Activated effector memory CD4-positive, alpha-beta T cell treated with Interleukin-2 at 50 U/mL for 16 hours (primary cell): Measurements from ENCODE around the gene ZFP36L2.

Source experiments
- DNase-seq: peaks from one replicate; pipeline ENCODE4 v3.0.0-alpha.2; 2020

Gene ZFP36L2

GRCh38 chr2:43222475-43223309 is 3.7 kb downstream of the ZFP36L2 start:
- no peak for DNase-seq

DNA sequence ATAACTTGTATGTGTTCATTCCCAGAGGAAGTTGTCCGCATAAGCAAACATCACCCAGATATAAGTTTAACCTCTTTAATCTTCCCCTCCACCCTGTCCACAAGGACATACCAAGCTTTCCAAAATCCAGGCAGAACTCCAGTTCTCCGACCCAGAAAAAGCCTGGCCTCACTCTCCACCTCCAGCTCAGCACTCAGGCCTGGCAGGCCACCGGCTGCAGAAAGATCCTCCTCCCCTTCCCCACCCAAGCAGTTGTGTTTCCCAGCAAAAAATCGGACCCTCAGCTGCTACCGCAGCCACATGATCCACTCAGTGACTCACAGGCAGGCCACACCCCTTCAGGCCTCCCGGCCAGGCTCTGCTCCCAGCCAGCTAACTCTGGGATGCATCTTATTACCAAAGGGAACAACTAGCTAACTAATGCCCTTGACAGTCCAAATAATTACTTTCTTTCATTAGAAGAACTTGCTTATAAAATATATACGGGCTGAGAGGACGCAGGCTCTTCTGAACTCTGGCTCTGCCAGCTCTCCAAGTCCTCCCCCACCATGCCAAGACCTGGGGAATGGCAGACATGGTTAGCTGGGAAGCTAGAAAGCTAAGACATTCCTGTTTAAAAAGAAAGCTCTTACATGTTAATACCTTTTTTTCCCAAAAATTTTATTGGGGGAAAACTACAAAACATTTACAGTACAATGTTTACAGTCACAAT is 4.5 kb downstream of the ZFP36L2 start:
- peak; percentile 41 for DNase-seq

DNA sequence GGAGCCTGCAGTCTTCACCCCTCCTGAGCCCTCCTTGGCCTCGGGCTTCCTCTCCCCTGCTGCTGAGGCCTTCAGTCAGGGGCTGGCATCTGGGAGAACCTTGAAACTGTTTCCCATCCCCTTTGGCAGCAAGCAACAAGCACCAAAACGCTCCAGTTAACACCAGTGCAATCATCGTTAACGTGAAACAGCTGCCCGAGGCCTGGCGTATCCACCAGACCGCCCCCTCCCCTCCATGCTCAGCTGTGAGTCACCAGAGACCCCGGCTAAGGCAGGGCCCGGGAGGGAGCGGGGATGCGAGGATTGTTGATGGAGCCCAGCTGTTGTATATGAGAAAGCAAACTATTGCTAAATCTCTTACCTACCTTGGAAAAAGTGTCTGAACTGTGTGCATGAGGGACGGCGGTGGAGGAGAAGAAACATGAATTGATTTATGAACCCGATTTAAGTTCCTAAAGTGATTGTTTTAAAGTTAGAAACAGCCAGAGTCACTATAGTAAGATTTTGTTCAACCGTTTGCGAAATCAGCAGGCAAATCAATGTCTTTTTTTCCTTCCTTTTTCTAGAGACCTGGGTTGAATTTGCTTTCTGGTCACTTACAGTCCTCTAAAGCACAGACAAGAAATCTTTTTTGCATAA is 5.2 kb downstream of the ZFP36L2 start:
- DNase-seq, result no peak

DNA sequence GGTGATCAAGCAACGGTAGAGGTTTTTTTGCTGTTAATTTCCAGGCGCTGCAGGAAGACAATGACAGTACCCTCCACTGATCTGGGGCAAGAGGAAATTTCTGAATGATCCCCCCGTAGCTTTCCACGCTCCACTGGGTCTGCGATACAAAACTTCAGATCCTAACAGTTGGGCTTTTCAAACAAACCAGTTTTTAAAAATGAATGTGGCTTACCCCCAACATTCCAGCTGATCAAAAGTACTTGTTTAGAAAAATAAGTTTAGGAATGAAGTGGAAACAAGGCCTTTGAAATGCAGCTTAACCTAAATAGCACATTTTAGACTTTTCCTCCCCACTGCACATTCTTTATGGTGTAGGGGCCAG is 5.7 kb downstream of the ZFP36L2 start:
- no peak for DNase-seq

- no peak for DNase-seq
These were observed 6.1 kb downstream of the ZFP36L2 start for GRCh38 chr2:43220229-43220751.

- peak; percentile 74 for DNase-seq
These were observed 6.8 kb downstream of the ZFP36L2 start for GRCh38 chr2:43219383-43220228.

DNA sequence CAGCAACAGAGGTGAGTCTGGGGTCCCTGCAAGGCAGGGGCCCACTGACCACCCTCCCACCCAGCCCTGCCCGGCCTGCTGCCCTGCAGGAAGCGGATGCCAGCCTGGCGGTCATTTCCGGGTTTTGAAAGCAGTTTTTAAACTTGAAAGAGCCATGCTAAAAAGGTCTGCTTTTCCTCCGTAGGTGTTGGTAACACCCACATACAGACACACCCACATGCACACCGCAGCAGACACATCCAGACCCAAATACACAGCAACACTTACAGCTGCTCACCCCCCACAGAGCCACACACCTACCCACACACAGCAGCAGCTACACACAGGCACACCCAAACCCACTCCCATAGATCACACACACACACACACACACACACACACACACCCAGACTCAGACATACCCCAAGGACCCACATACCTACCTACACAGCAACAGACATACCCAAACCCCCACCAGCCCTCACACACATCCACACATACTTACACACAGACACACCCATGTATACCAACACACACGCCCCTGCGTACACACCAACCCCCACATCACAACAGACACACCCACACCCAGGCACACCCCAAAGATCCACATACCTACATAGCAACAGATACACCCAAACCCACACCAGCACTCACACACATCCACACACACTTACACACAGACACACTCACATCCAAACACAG is 7.6 kb downstream of the ZFP36L2 start:
- DNase-seq, result peak; percentile 75

- DNase-seq, result no peak
These were observed 8.2 kb downstream of the ZFP36L2 start for GRCh38 chr2:43218155-43218701.

DNA sequence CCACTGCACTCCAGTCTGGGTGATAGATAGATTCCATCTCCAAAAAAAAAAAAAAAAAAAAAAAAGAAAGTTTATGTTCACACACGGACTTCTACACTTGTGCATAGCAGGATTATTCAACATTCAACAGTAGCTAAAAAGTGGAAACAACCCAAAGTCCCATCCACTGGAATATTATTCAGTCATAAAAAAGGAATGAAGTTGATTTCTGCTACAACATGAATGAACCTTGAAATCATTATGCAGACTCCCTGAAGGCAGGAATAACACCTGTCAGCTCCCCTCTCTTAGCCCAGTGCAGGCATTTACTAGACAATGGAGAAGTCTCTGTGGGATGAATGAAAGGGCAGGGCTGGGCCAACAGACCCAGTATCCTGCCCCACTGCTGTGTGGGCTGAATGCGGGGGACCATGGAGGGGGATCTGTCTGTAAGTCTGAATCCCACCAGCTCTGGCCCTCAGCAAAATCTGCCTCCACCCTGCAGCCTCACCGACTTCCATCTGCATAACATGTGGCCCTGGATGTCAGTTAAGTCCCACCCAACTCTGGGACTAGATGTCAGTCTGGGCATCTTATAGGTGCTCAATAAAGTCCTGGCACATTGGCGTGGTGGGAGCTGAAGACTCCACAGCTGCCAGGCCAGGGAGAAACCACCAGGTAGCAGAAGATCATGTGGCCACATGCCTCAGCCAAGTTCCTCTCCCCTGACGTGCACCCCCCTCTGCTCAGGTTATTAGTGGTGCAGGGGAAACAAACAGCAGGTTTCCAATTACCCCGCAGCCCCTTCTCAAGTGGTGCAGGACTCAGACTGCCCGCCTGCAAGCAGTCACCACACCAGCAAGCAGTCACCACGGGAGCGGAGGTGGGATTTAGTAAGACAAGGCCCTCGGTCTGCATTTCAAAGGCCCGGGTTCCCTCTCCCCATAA is 8.9 kb downstream of the ZFP36L2 start:
- no peak for DNase-seq

DNA sequence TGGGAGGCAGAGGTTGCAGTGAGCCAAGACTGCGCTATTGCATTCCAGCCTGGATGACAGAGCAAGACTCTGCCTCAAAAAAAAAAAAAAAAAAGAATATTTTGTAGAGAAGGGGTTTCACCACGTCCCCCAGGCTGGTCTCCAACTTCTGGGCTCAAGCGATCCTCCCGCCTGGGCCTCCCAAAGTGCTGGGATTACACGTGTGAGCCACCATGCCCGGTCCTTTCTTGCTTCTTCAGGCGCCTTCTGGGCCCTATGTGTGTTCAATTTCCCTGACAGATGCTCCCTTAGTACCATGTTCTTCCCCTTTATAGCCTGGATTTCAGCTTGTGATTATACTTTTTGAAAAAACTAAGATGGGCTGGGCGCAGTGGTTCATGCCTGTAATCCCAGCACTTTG is 9.8 kb downstream of the ZFP36L2 start:
- no peak for DNase-seq

DNA sequence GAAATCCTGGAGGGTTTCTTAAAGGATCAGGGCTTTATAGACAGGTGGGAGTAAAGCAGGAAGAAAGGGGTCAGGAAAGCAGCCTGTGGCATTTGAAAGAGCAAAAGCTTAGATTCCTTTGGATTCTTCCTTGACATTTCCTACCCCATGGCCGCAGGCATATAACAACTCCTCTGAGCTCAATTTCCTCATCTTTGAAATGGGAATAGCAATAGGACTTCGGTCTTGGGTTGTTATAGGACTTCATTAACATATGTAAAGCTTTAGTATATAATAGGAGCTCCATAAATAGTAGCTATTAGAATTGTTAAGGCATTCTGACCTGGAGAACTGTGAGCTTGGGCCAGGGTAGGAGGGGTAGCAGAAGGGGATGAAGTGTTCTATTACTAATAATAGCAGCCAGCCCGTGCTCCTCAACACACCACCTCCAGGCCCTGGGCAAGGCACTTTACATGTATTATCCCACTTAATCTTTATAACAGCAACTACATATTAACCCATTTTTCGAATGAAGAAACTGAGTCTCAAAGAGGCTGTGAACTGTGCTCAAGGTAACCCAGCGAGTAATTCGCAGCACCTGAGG is 10.6 kb downstream of the ZFP36L2 start:
- DNase-seq, result no peak

DNA sequence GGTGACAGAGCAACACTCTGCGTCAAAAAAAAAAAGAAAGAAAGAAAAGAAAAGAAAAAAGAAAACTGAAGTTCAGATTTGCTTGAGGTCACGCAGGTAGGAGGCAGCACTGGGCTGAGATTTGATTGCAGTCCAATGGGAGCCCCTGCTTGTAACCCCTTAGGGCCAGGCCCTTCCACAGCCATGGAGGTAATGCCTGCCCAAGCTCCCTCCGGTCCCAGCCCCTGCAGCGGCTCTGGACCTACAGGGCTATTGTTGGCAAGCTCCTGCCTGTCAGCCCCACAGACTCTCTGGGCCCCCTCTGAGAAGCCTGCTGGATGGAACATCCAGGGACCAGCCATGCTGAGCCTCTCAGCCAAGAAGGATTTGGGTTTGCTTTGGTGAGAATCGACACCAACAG is 12.2 kb downstream of the ZFP36L2 start:
- DNase-seq, result no peak

- no peak for DNase-seq
These were observed 13.5 kb downstream of the ZFP36L2 start for GRCh38 chr2:43212931-43213330.

- DNase-seq, result no peak
These were observed 14.1 kb downstream of the ZFP36L2 start for GRCh38 chr2:43212216-43212835.

GRCh38 chr2:43210467-43211303 is 15.7 kb downstream of the ZFP36L2 start:
- DNase-seq, result no peak

DNA sequence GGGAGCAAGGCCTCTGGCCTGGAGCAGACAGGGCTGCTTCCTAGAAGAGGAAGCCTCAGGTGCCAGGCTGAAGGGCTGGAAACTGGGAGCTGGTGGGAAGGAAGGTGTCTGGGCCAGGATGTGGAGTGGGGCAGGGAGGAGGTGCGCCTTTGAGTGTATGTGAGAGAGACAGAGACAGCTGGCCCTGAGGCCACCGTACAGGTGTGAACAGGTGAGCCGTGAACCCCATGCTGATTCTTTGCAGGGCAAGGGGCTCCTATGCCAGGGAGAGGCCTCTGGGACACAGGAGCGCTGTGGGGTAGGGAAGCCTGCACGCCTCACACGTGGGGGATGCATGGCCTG is 16.3 kb downstream of the ZFP36L2 start:
- DNase-seq, result no peak

GRCh38 chr2:43209204-43209717 is 17.1 kb downstream of the ZFP36L2 start:
- no peak for DNase-seq

GRCh38 chr2:43207553-43208300 is 18.7 kb downstream of the ZFP36L2 start:
- no peak for DNase-seq
